ENCODE results near the gene FER.
"Not testable (repeated sequence)": the region's sequence is repeated elsewhere in the genome, so short reads cannot be mapped to it uniquely, and the experiment has no call there.

The FER gene

GRCh38 chr5:108747774-108748400 is at the start of gene FER:
Gene FER (plus strand): TSS chr5:108747897. CDS start chr5:108798183, 50,286 bp downstream.
- DNase-seq (ENCODE audit: low spot score): no peak

- DNase-seq (ENCODE audit: low spot score): not testable (repeated sequence)
Measured at GRCh38 chr5:108700388-108700787, 47.3 kb upstream of the FER start.

GRCh38 chr5:108700930-108701329 is 46.8 kb upstream of the FER start:
- no peak for DNase-seq (ENCODE audit: low spot score)

GRCh38 chr5:108702546-108702945 is 45.2 kb upstream of the FER start:
- no peak for DNase-seq (ENCODE audit: low spot score)

GRCh38 chr5:108703313-108703712 is 44.4 kb upstream of the FER start:
- no peak for DNase-seq (ENCODE audit: low spot score)

GRCh38 chr5:108707141-108707540 is 40.6 kb upstream of the FER start:
- DNase-seq (ENCODE audit: low spot score): no peak

GRCh38 chr5:108711898-108712297 is 35.8 kb upstream of the FER start:
- DNase-seq (ENCODE audit: low spot score): no peak

GRCh38 chr5:108715408-108715807 is 32.3 kb upstream of the FER start:
- no peak for DNase-seq (ENCODE audit: low spot score)

GRCh38 chr5:108720391-108720790 is 27.3 kb upstream of the FER start:
- no peak for DNase-seq (ENCODE audit: low spot score)

GRCh38 chr5:108726446-108727235 is 21.1 kb upstream of the FER start:
- DNase-seq (ENCODE audit: low spot score): no peak

- peak; percentile 14 for DNase-seq (ENCODE audit: low spot score)
Measured at GRCh38 chr5:108727236-108727650, 20.5 kb upstream of the FER start.

GRCh38 chr5:108727651-108728565 is 19.8 kb upstream of the FER start:
- peak; percentile 98 for DNase-seq (ENCODE audit: low spot score)

- no peak for DNase-seq (ENCODE audit: low spot score)
Measured at GRCh38 chr5:108728566-108729241, 19.0 kb upstream of the FER start.

GRCh38 chr5:108729242-108729615 is 18.5 kb upstream of the FER start:
- DNase-seq (ENCODE audit: low spot score): no peak

GRCh38 chr5:108730617-108731340 is 16.9 kb upstream of the FER start:
- no peak for DNase-seq (ENCODE audit: low spot score)

GRCh38 chr5:108735790-108736189 is 11.9 kb upstream of the FER start:
- no peak for DNase-seq (ENCODE audit: low spot score)

- no peak for DNase-seq (ENCODE audit: low spot score)
Measured at GRCh38 chr5:108736855-108737254, 10.8 kb upstream of the FER start.

GRCh38 chr5:108739376-108739775 is 8.3 kb upstream of the FER start:
- no peak for DNase-seq (ENCODE audit: low spot score)

- DNase-seq (ENCODE audit: low spot score): no peak
Measured at GRCh38 chr5:108739906-108740305, 7.8 kb upstream of the FER start.

- no peak for DNase-seq (ENCODE audit: low spot score)
Measured at GRCh38 chr5:108743319-108743718, 4.4 kb upstream of the FER start.

- no peak for DNase-seq (ENCODE audit: low spot score)
Measured at GRCh38 chr5:108743846-108744245, 3.9 kb upstream of the FER start.
